SK-N-MC (cell line): Measurements from ENCODE around the gene PCDHGB2.

Experiments used
- EZH2 ChIP-seq: fragments of 200-600 bp; sonication (generic); IDR thresholded peaks from one replicate; pipeline ENCODE4 v1.6.1; 2017; ENCODE audit warnings: antibody characterized with exemption
- POLR2AphosphoS5 ChIP-seq: IDR thresholded peaks from 2 replicates; pipeline ENCODE4 v1.6.1; 2012; ENCODE audit warnings: mild to moderate bottlenecking, low read depth, low read length, borderline replicate concordance

- TF ChIP-seq EZH2 (no peak), POLR2AphosphoS5 (no peak)
Measured at GRCh38 chr5:141360685-141361084, 891 bp downstream of the PCDHGB2 start.
